Stimulated activated naive B cell treated with anti-CD40 and anti-IgM and Interleukin-4, amounts not matched to agents 10 μg/mL and 1 μg/mL and 100 μg/mL, for 72 hours (primary cell): ENCODE results near the gene RAB31.

Source experiments
- ATAC-seq, 2 donors: fragments of 150-1000 bp; cut with Tn5 transposase; replicated peaks; 2 replicates each; pipeline ENCODE4 v1.10.0; 2021; ENCODE audit warnings: moderate library complexity in 1 of 2
- DNase-seq: peaks from one replicate; pipeline ENCODE4 v3.0.0; 2021
- H3K27ac Mint-ChIP-seq: one replicate; pipeline ENCODE4 v1.8.0; 2022; ENCODE audit warnings: mild to moderate bottlenecking, mixed read lengths
- H3K27me3 Mint-ChIP-seq, 2 donors: one replicate each; pipeline ENCODE4 v1.8.0; 2022; ENCODE audit warnings: mixed read lengths in 2 of 2
- H3K36me3 Mint-ChIP-seq, 2 donors: one replicate each; pipeline ENCODE4 v1.8.0; 2022; ENCODE audit warnings: mixed read lengths in 2 of 2, mild to moderate bottlenecking in 1 of 2
- H3K4me1 Mint-ChIP-seq, 2 donors: one replicate each; pipeline ENCODE4 v1.8.0; 2022; ENCODE audit warnings: mixed read lengths in 2 of 2, mild to moderate bottlenecking in 1 of 2
- H3K4me3 Mint-ChIP-seq, 2 donors: one replicate each; pipeline ENCODE4 v1.8.0; 2022; ENCODE audit warnings: mild to moderate bottlenecking in 2 of 2, mixed read lengths in 2 of 2, moderate library complexity in 1 of 2
- H3K9me3 Mint-ChIP-seq, 2 donors: one replicate each; pipeline ENCODE4 v1.8.0; 2022; ENCODE audit warnings: mixed read lengths in 2 of 2, mild to moderate bottlenecking in 1 of 2

RAB31 gene

DNA sequence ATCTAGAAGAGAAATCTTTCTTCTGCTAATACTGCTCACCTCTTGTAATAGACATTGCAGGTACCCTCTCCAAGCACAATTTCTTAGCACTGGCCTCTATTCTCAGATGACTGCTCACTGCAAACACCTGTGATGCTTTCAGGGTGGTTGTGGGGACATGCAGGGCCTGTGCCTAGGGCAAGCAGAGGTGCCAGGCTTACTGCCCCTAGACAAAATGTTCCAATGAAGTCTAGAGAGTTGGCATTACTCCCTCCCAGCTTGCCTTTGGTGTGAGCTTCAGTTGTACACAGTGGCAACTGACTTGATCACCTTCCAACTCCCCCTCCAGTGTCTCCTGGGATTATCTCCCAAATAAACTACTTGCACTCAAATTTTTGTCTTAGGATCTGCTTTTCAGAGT, 164.7 kb downstream of the RAB31 start:
- H3K4me3 Mint-ChIP-seq = no peak overlapping the region
- ATAC-seq = no peak
- H3K9me3 Mint-ChIP-seq = no peaks in the 10 kb centered on the region
- no peak for DNase-seq
- H3K36me3 Mint-ChIP-seq = no peaks in the 10 kb centered on the region
- H3K27ac Mint-ChIP-seq = no peak overlapping the region
- peaks cover 22 to 32% of the 10 kb centered on the region in 2 donors for H3K27me3 Mint-ChIP-seq
- H3K4me1 Mint-ChIP-seq = peaks cover 0 to 7% of the 10 kb centered on the region in 2 donors

DNA sequence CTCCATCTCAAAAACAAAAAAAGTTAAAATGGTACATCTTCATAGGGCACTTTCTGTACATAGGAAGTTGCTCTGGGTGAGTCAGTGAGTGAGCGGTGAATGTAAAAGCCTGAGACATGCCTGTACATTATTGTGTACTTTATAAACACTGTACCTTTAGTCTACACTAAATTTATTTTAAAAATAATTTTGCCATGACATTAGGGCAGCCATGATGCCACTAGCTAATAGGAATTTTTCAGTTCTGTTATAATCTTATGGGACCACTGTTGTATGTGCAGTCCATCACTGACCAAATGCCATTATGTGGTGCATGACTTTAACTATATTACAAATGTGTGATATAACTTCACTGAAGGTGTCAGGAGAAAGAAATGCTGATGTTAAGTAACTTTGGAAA, 166.6 kb downstream of the RAB31 start:
- DNase-seq (no peak), ATAC-seq (no peak)
- Mint-ChIP-seq H3K36me3 (no peaks in the 10 kb centered on the region), H3K27me3 (peaks cover 22 to 27% of the 10 kb centered on the region in 2 donors), H3K4me3 (no peak overlapping the region), H3K27ac (no peak overlapping the region), H3K9me3 (no peaks in the 10 kb centered on the region), H3K4me1 (peaks cover 0 to 7% of the 10 kb centered on the region in 2 donors)

DNA sequence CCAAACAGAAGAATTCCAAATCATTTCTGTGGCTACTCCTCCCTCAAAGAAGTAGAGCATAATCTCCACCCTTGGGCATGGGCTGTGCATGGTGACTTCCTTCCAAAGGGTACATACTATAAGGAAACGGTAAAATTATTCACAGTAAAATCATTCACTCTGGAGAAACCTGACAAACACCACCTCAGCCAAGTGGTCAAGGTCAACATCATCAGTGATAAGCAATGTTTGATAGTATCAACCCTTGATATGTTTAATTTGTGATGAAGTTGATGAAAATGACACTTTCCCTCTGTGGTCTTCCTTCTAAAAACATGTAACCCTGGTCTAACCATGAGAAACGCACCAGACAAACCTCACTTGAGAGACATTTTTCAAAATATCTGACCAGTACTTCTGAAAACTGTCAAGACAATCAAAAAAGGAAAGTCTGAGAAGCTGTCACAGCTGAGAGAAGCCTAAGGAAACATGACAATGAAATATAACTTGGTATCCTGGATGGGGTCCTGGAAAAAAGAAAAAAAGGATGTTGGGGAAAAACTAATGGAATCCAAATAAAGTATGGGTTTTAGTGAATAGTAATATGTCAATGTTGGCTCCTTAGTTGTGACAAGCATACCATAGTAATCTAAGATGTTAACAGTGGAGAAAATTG, 168.2 kb downstream of the RAB31 start:
- no peaks in the 10 kb centered on the region for H3K9me3 Mint-ChIP-seq
- no peak overlapping the region for H3K4me3 Mint-ChIP-seq
- DNase-seq (no peak), ATAC-seq (no peak)
- no peak overlapping the region for H3K27ac Mint-ChIP-seq
- H3K36me3 Mint-ChIP-seq = no peaks in the 10 kb centered on the region
- peaks cover 11 to 14% of the 10 kb centered on the region in 2 donors for H3K27me3 Mint-ChIP-seq
- no peaks in the 10 kb centered on the region for H3K4me1 Mint-ChIP-seq

DNA sequence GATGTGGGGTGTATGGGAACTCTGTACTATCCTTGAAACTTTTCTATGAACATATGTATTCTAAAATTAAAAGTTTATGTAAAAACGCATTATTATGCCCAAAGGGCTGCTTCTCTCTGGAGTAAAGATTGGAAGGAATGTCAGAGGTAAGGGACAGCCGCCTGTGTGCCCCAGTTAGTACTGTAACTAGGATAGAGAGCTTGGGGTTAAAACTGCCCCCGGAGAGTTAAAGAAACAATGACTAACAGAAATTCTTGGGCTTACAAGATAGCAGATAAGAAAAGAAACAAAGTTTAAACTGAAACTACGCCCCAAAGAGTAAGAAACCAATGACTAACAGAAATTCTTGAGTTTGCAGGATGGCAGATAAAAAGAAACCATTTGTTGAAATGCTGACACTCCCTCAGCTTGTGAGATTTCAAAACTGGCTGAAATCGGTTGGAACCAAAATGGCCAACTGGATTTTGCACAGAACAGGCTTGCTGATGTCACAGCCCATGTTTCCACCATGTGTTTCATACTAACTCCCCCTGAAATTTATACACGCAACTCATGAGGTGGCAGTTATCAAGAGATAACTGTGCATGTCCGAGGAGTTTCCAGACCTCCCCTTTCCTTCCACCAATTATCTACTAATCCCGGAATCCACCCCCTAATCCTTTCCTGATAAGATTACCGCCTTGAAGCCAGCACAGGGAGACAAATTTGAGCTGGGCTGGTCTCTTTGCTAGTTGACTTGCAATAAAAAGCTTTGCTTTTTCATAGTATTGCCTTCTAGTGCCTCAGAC, 169.0 kb downstream of the RAB31 start:
- H3K36me3 Mint-ChIP-seq = no peaks in the 10 kb centered on the region
- H3K4me1 Mint-ChIP-seq = no peaks in the 10 kb centered on the region
- no peaks in the 10 kb centered on the region for H3K9me3 Mint-ChIP-seq
- no peak for DNase-seq
- H3K27me3 Mint-ChIP-seq = peaks cover 9 to 11% of the 10 kb centered on the region in 2 donors
- H3K4me3 Mint-ChIP-seq = no peak overlapping the region
- H3K27ac Mint-ChIP-seq = no peak overlapping the region
- ATAC-seq = no peak

DNA sequence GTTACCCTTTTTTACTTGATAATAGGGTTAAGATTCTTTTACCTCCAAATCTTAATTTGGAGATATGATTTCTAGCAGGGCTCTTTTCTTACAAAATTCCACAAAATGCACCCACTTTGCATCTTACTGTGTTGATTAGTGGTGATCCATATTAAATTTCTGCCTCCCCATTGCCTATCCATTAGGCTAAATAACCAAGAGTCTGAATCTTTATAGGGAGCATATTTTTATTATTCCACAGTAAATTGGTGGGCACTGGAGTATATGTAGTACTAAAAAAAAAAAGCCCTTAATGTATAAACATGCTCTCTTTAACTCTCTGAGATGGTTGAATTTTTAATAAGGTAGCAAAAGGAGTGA, 169.5 kb downstream of the RAB31 start:
- no peak overlapping the region for H3K27ac Mint-ChIP-seq
- no peak overlapping the region for H3K4me3 Mint-ChIP-seq
- no peaks in the 10 kb centered on the region for H3K9me3 Mint-ChIP-seq
- peaks cover 9 to 11% of the 10 kb centered on the region in 2 donors for H3K27me3 Mint-ChIP-seq
- ATAC-seq (no peak), DNase-seq (no peak)
- no peaks in the 10 kb centered on the region for H3K4me1 Mint-ChIP-seq
- H3K36me3 Mint-ChIP-seq = no peaks in the 10 kb centered on the region

GRCh38 chr18:9878095-9878494, 170.0 kb downstream of the RAB31 start:
- no peaks in the 10 kb centered on the region for H3K9me3 Mint-ChIP-seq
- ATAC-seq (no peak), DNase-seq (no peak)
- peaks cover 9 to 11% of the 10 kb centered on the region in 2 donors for H3K27me3 Mint-ChIP-seq
- H3K4me3 Mint-ChIP-seq = no peak overlapping the region
- no peak overlapping the region for H3K27ac Mint-ChIP-seq
- H3K36me3 Mint-ChIP-seq = no peaks in the 10 kb centered on the region
- no peaks in the 10 kb centered on the region for H3K4me1 Mint-ChIP-seq

- Mint-ChIP-seq H3K27ac (no peak overlapping the region), H3K27me3 (peaks cover 7 to 11% of the 10 kb centered on the region in 2 donors)
- ATAC-seq = no peak
Measured at GRCh38 chr18:9878783-9879242, 170.7 kb downstream of the RAB31 start.

GRCh38 chr18:9884090-9884489, 176.0 kb downstream of the RAB31 start:
- Mint-ChIP-seq H3K27me3 (peaks cover 0 to 4% of the 10 kb centered on the region in 2 donors), H3K4me3 (no peak overlapping the region), H3K27ac (no peak overlapping the region), H3K9me3 (no peaks in the 10 kb centered on the region), H3K4me1 (no peaks in the 10 kb centered on the region), H3K36me3 (no peaks in the 10 kb centered on the region)
- ATAC-seq (no peak), DNase-seq (no peak)

More at GRCh38 chr18:9878783-9879242, 170.7 kb downstream of the RAB31 start:
- Mint-ChIP-seq H3K4me3 (no peak overlapping the region), H3K4me1 (no peaks in the 10 kb centered on the region), H3K9me3 (no peaks in the 10 kb centered on the region), H3K36me3 (no peaks in the 10 kb centered on the region)
- DNase-seq = no peak

DNA sequence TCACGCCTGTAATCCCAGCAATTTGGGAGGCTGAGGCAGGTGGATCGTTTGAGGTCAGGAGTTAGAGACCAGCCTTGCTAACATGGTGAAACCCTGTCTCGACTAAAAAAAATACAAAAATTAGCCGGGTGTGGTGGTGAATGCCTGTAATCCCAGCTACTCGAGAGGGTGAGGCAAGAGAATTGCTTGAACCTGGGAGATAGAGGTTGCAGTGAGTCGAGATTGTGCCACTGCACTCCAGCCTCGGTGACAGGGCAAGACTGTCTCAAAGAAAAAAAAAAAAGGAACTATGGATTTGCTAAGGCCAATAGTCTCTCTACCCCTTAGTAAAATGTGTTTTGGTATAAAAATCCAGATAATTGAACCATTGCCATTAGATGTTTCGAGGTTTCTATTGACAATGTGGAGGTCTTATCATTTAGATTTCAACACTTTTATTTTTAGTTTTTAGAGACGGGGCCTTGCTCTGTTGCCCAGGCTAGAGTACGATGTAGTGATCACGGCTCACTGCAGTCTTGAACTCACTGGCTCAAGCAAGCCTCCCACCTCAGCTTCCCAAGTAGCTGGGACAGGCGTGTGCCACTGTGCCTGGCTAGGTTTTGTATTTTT, 176.5 kb downstream of the RAB31 start:
- Mint-ChIP-seq H3K27me3 (peaks cover 0 to 4% of the 10 kb centered on the region in 2 donors), H3K9me3 (no peaks in the 10 kb centered on the region), H3K4me3 (no peak overlapping the region), H3K4me1 (no peaks in the 10 kb centered on the region), H3K27ac (no peak overlapping the region), H3K36me3 (no peaks in the 10 kb centered on the region)
- DNase-seq = no peak
- ATAC-seq = no peak

DNA sequence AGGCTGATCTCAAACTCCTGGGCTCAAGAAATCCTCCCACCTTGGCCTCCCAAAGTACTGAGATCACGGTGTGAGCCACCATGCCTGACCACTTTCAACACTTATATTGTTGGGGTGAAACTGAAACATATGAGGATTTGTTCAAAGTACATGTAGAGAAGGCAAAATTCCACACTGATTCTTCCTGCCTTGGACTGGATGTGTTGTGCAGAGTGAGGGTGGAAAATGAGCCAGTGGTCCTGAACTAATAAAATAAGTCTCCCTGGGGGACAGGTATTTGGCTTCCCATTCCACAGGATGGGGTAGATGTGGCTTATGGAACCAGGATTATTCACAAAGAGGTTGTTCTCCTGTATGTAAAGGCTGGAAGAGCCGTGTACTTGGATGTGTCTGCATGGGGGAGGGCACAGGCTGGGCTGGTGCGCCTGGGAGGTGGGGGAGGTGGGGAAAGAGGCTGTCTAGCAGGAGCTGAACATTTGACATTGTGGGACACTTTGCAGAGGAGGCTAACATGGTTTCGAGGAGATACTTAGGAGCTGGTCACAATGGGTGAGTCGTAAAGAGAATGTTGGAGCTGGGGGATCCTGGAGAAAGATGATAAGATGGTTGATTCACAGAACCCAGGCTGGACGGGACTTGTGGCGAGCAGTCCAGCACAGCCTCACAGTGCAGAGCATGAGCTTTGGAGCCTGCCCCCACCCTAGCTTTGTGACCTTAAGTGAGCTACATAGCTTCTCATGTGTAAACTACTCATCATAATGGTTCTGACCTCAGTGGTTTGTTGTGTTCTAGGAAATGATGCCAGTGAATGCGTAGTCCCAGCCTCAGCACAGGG, 177.3 kb downstream of the RAB31 start, which contains the start of gene TXNDC2:
TSS of gene TXNDC2 (plus strand) at position 804 of the 835 bp plus-strand sequence. CDS start 708 bp downstream, outside the sequence.
- Mint-ChIP-seq H3K27me3 (peaks cover 0 to 4% of the 10 kb centered on the region in 2 donors), H3K27ac (no peak within 1 kb of the TSS), H3K4me3 (no peak within 1 kb of the TSS), H3K4me1 (no peaks in the 10 kb centered on the region), H3K9me3 (no peaks in the 10 kb centered on the region), H3K36me3 (no peaks in the 10 kb centered on the region)
- no peak for ATAC-seq
- no peak for DNase-seq

DNA sequence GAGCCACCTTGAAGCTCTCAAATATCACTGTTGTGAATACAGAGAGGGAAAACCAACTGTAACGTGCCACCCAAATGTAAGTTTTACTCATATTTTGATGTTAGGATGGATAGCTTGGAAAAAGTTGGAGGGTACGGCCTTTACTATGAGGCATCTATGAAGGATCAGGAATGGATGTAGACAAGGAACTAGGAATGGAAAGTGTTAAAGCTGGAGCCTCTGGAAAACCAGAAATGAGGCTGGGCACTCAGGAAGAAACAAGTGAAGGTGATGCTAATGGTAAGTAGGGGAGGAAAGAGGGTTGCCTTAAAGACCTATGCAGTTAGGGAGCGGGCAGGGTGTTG, 177.9 kb downstream of the RAB31 start:
- no peaks in the 10 kb centered on the region for H3K9me3 Mint-ChIP-seq
- H3K27ac Mint-ChIP-seq = no peak overlapping the region

GRCh38 chr18:9887992-9888391, 179.9 kb downstream of the RAB31 start:
- H3K4me3 Mint-ChIP-seq = no peak overlapping the region
- DNase-seq (no peak), ATAC-seq (no peak)
- no peaks in the 10 kb centered on the region for H3K36me3 Mint-ChIP-seq
- H3K4me1 Mint-ChIP-seq = no peaks in the 10 kb centered on the region
- H3K27me3 Mint-ChIP-seq = peaks cover 0 to 4% of the 10 kb centered on the region in 2 donors
- H3K27ac Mint-ChIP-seq = no peak overlapping the region
- H3K9me3 Mint-ChIP-seq = no peaks in the 10 kb centered on the region

More for the DNA sequence above, 177.9 kb downstream of the RAB31 start:
- Mint-ChIP-seq H3K4me3 (no peak overlapping the region), H3K27me3 (peaks cover 0 to 4% of the 10 kb centered on the region in 2 donors), H3K36me3 (no peaks in the 10 kb centered on the region), H3K4me1 (no peaks in the 10 kb centered on the region)
- no peak for ATAC-seq
- DNase-seq = no peak

- DNase-seq (no peak), ATAC-seq (no peak)
- no peaks in the 10 kb centered on the region for H3K4me1 Mint-ChIP-seq
- H3K36me3 Mint-ChIP-seq = no peaks in the 10 kb centered on the region
- peaks cover 0 to 4% of the 10 kb centered on the region in 2 donors for H3K27me3 Mint-ChIP-seq
- no peaks in the 10 kb centered on the region for H3K9me3 Mint-ChIP-seq
- H3K27ac Mint-ChIP-seq = no peak overlapping the region
- no peak overlapping the region for H3K4me3 Mint-ChIP-seq
Measured at GRCh38 chr18:9890196-9890595, 182.1 kb downstream of the RAB31 start.

GRCh38 chr18:9890957-9891356, 182.9 kb downstream of the RAB31 start:
- Mint-ChIP-seq H3K4me3 (no peak overlapping the region), H3K27me3 (peaks cover 0 to 4% of the 10 kb centered on the region in 2 donors), H3K27ac (no peak overlapping the region), H3K9me3 (no peaks in the 10 kb centered on the region), H3K36me3 (no peaks in the 10 kb centered on the region), H3K4me1 (no peaks in the 10 kb centered on the region)
- DNase-seq (no peak), ATAC-seq (no peak)
